ENCODE measurements around the gene TAS2R30. TPM values are rescaled to one million over a fixed set of nuclear protein-coding genes. Genes with fewer than 3 reads are reported as not detected.
A peak's percentile ranks its signal among the peaks of the same experiment; 100 is the strongest.
"Not testable (repeated sequence)": the region's sequence is repeated elsewhere in the genome, so short reads cannot be mapped to it uniquely, and the experiment has no call there.

Gene TAS2R30
- total RNA-seq, 5 donors from 2014 or later (not counting 1 experiment from before 2014, with no cell fraction given), result 2.3 to 8.5 (median 3.3) TPM

DNA sequence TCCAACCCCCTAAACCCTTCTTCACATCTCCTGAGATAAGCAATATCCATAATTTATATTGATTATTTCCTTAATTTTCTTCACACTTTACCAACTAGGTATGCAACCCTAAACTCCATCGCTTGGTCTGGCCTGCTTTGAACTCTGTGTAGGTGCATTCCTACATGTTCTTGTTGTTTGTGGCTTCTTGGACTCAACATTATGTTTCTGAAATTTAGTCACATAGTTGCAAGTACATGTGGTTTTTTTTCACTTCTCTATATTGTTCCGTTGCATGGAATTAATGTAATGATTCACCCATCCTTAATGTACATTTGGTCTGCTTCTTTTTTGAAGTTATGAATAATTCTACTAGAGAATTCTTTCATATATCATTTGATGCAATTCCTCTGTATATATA, 1.6 kb upstream of the TAS2R30 start:
- H3K27ac ChIP-seq (ENCODE audit: low read length), result no peak overlapping the region
- peaks cover 2% of the 10 kb centered on the region for H3K9me3 ChIP-seq
- CTCF ChIA-PET, result no interaction called here
- no peak for DNase-seq
- Mint-ChIP-seq H3K9me3 (no peaks in the 10 kb centered on the region), H3K27me3 (no peaks in the 10 kb centered on the region), H3K27ac (no peak overlapping the region), H3K4me3 (no peak overlapping the region), H3K36me3 (peaks cover 26% of the 10 kb centered on the region), H3K4me1 (peaks cover 44 to 49% (median 44%) of the 10 kb centered on the region in 3 donors)
- WGBS (ENCODE audit: insufficient coverage), result no CpG with 5 or more reads among the region's 2 CpGs
- H3K36me3 ChIP-seq (ENCODE audit: control insufficient read depth in 2 of 2, extremely low read depth in 1 of 2, insufficient read depth in 1 of 2, low read length in 1 of 2), result no peaks in the 10 kb centered on the region
- POLR2A ChIA-PET, result no interaction called here
- ATAC-seq (replicated peaks in 1 of 4), result no peak
- H3K4me3 ChIP-seq (ENCODE audit: control insufficient read depth in 1 of 2, extremely low read depth in 1 of 2, low read length in 1 of 2), result no peak overlapping the region
- no peaks in the 10 kb centered on the region for H3K27me3 ChIP-seq (replicated peaks in 1 of 2; ENCODE audit: control insufficient read depth in 2 of 2, extremely low read depth in 1 of 2, insufficient read depth in 2 of 2, low read length in 1 of 2)
- no peaks in the 10 kb centered on the region for H3K4me1 ChIP-seq (ENCODE audit: control insufficient read depth in 1 of 2, extremely low read depth in 1 of 2, insufficient read depth in 2 of 2, low read length in 2 of 2)

DNA sequence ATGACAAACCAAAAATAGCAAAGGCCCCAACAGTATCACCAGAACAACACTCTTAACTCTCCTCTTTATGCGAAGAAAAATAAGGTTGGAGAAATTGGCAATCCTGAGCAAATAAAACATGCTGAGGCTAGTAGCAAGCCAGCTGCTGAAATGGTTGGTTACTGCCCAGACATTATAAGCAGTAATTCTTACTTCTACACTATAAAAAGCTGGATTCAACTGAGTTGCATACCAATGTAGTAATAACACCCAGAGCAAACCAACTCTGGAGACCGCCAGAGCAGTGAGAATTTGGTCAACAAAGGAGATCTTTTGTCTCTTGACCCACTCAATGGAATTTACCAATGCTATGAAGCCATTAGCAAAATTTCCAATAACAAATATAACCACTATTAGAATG, 628 bp downstream of the TAS2R30 start:
- ChIA-PET POLR2A (no interaction called here), CTCF (no interaction called here)
- no CpG with 5 or more reads among the region's 2 CpGs for WGBS (ENCODE audit: insufficient coverage)
- H3K9me3 ChIP-seq, result no peaks in the 10 kb centered on the region
- H3K27me3 Mint-ChIP-seq, result no peaks in the 10 kb centered on the region
- H3K4me1 ChIP-seq (ENCODE audit: control insufficient read depth in 1 of 2, extremely low read depth in 1 of 2, insufficient read depth in 2 of 2, low read length in 2 of 2), result no peaks in the 10 kb centered on the region
- no peak for ATAC-seq (replicated peaks in 1 of 4)
- no peaks in the 10 kb centered on the region for H3K9me3 Mint-ChIP-seq
- H3K4me1 Mint-ChIP-seq, result peaks cover 37 to 46% (median 46%) of the 10 kb centered on the region in 3 donors
- no peaks in the 10 kb centered on the region for H3K36me3 ChIP-seq (ENCODE audit: control insufficient read depth in 2 of 2, extremely low read depth in 1 of 2, insufficient read depth in 1 of 2, low read length in 1 of 2)
- no peak overlapping the region for H3K4me3 Mint-ChIP-seq
- no peak overlapping the region for H3K27ac Mint-ChIP-seq
- no peak for DNase-seq
- H3K36me3 Mint-ChIP-seq, result peaks cover 28% of the 10 kb centered on the region
- H3K27ac ChIP-seq (ENCODE audit: low read length), result no peak overlapping the region
- H3K4me3 ChIP-seq (ENCODE audit: control insufficient read depth in 1 of 2, extremely low read depth in 1 of 2, low read length in 1 of 2), result no peak overlapping the region
- H3K27me3 ChIP-seq (replicated peaks in 1 of 2; ENCODE audit: control insufficient read depth in 2 of 2, extremely low read depth in 1 of 2, insufficient read depth in 2 of 2, low read length in 1 of 2), result no peaks in the 10 kb centered on the region

DNA sequence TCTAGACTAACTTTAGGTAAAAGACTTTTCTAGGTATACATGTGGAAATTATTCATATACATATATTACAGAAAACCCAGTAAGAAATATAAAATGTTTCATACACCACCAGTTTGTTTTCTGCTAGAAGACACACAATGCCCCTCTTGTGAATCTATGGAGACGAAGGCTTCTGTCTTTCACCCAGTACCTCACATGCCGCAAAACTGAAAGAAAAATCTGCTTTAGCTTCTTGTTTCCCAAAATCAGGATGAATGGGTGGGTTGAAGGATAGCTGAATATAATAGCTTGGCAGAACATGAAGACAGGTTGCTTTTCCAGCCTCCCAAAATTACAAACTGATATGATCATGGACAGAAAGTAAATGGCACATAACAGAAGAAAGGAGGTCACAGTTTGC, 1.3 kb downstream of the TAS2R30 start:
- H3K36me3 Mint-ChIP-seq, result peaks cover 33% of the 10 kb centered on the region
- no peak overlapping the region for H3K4me3 Mint-ChIP-seq
- H3K4me1 Mint-ChIP-seq, result peaks cover 37 to 46% (median 46%) of the 10 kb centered on the region in 3 donors
- no peak overlapping the region for H3K27ac ChIP-seq (ENCODE audit: low read length)
- WGBS (ENCODE audit: insufficient coverage), result no CpG with 5 or more reads among the region's 2 CpGs
- CTCF ChIA-PET, result no interaction called here
- DNase-seq (no peak), ATAC-seq (replicated peaks in 1 of 4) (no peak)
- H3K27me3 Mint-ChIP-seq, result no peaks in the 10 kb centered on the region
- no peaks in the 10 kb centered on the region for H3K9me3 ChIP-seq
- H3K27ac Mint-ChIP-seq, result no peak overlapping the region
- no peaks in the 10 kb centered on the region for H3K36me3 ChIP-seq (ENCODE audit: control insufficient read depth in 2 of 2, extremely low read depth in 1 of 2, insufficient read depth in 1 of 2, low read length in 1 of 2)
- H3K9me3 Mint-ChIP-seq, result no peaks in the 10 kb centered on the region
- no peaks in the 10 kb centered on the region for H3K27me3 ChIP-seq (replicated peaks in 1 of 2; ENCODE audit: control insufficient read depth in 2 of 2, extremely low read depth in 1 of 2, insufficient read depth in 2 of 2, low read length in 1 of 2)
- H3K4me3 ChIP-seq (ENCODE audit: control insufficient read depth in 1 of 2, extremely low read depth in 1 of 2, low read length in 1 of 2), result no peak overlapping the region
- no peaks in the 10 kb centered on the region for H3K4me1 ChIP-seq (ENCODE audit: control insufficient read depth in 1 of 2, extremely low read depth in 1 of 2, insufficient read depth in 2 of 2, low read length in 2 of 2)
- POLR2A ChIA-PET, result no interaction called here

DNA sequence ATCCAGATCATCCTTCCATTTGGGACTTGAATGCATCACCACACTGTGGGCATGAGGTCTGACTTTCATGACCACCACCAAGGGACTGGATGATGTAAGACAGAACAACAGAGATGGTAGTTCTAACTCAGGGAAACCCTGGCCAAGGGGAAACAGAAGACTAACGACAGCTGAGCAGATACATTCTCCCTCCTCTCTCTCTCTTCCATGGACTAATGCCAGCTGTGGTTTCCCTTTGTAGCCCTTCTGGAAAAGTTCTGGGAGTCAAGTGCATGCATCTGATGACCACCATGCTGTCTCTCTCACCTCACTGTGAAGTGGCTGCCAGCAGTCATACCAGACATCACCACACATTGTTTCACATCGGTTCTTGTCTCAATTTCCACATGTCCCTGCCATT, 3.4 kb downstream of the TAS2R30 start:
- H3K9me3 Mint-ChIP-seq, result peaks cover 0 to 9% (median 0%) of the 10 kb centered on the region in 3 donors
- H3K9me3 ChIP-seq, result no peaks in the 10 kb centered on the region
- WGBS (ENCODE audit: insufficient coverage), result 0% methylated on average over 1 of the region's 2 CpGs
- no peak for ATAC-seq (replicated peaks in 1 of 4)
- peaks cover 31 to 34% (median 32%) of the 10 kb centered on the region in 3 donors for H3K4me1 Mint-ChIP-seq
- H3K4me3 Mint-ChIP-seq, result no peak overlapping the region
- no peaks in the 10 kb centered on the region for H3K27me3 ChIP-seq (replicated peaks in 1 of 2; ENCODE audit: control insufficient read depth in 2 of 2, extremely low read depth in 1 of 2, insufficient read depth in 2 of 2, low read length in 1 of 2)
- no peak overlapping the region for H3K4me3 ChIP-seq (ENCODE audit: control insufficient read depth in 1 of 2, extremely low read depth in 1 of 2, low read length in 1 of 2)
- H3K4me1 ChIP-seq (ENCODE audit: control insufficient read depth in 1 of 2, extremely low read depth in 1 of 2, insufficient read depth in 2 of 2, low read length in 2 of 2), result no peaks in the 10 kb centered on the region
- H3K27ac ChIP-seq (ENCODE audit: low read length), result no peak overlapping the region
- ChIA-PET CTCF (no interaction called here), POLR2A (no interaction called here)
- peaks cover 45% of the 10 kb centered on the region for H3K36me3 Mint-ChIP-seq
- no peak overlapping the region for H3K27ac Mint-ChIP-seq
- H3K27me3 Mint-ChIP-seq, result no peaks in the 10 kb centered on the region
- H3K36me3 ChIP-seq (ENCODE audit: control insufficient read depth in 2 of 2, extremely low read depth in 1 of 2, insufficient read depth in 1 of 2, low read length in 1 of 2), result no peaks in the 10 kb centered on the region
- DNase-seq, result no peak

DNA sequence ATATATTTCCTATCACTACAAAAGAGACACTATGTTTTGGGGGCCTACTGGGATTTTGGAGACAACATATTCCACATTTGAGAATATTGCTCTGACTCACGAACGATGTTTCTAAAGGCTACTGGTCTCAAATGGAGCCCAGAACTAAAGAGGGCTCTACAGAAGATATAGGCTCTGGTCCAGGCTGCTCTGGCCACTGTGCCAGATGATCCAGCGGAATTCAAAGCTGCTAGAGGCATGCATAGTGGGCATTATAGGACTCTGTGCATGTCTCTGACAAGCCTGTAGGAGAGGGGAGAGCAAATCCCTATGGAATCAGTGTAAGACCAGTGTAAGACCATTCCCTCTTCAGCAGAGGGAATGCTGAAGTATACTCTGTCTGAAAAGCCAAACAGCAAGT, 4.1 kb downstream of the TAS2R30 start:
- H3K36me3 ChIP-seq (ENCODE audit: control insufficient read depth in 2 of 2, extremely low read depth in 1 of 2, insufficient read depth in 1 of 2, low read length in 1 of 2), result no peaks in the 10 kb centered on the region
- no peaks in the 10 kb centered on the region for H3K27me3 ChIP-seq (replicated peaks in 1 of 2; ENCODE audit: control insufficient read depth in 2 of 2, extremely low read depth in 1 of 2, insufficient read depth in 2 of 2, low read length in 1 of 2)
- Mint-ChIP-seq H3K27ac (no peak overlapping the region), H3K4me3 (no peak overlapping the region), H3K36me3 (peaks cover 44% of the 10 kb centered on the region), H3K9me3 (peaks cover 0 to 9% (median 0%) of the 10 kb centered on the region in 3 donors), H3K27me3 (no peaks in the 10 kb centered on the region), H3K4me1 (peaks cover 27 to 29% (median 29%) of the 10 kb centered on the region in 3 donors)
- H3K4me1 ChIP-seq (ENCODE audit: control insufficient read depth in 1 of 2, extremely low read depth in 1 of 2, insufficient read depth in 2 of 2, low read length in 2 of 2), result no peaks in the 10 kb centered on the region
- WGBS (ENCODE audit: insufficient coverage), result 100% methylated on average over 2 of the region's 3 CpGs
- ATAC-seq (replicated peaks in 1 of 4) (no peak), DNase-seq (no peak)
- no peak overlapping the region for H3K27ac ChIP-seq (ENCODE audit: low read length)
- ChIA-PET CTCF (no interaction called here), POLR2A (no interaction called here)
- H3K9me3 ChIP-seq, result no peaks in the 10 kb centered on the region
- no peak overlapping the region for H3K4me3 ChIP-seq (ENCODE audit: control insufficient read depth in 1 of 2, extremely low read depth in 1 of 2, low read length in 1 of 2)

DNA sequence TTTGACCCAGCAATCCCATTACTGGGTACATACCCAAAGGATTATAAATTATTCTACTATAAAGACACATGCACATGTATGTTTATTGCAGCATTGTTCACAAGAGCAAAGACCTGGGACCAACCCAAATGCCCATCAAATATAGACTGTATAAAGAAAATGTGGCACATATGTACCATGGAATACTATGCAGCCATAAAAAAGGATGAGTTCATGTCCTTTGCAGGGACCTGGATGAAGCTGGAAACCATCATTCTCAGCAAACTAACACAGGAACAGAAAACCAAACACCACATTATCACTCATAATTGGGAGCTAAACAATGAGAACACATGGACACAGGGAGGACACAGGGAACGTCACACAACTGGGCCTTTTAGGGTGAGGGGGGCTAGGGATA, 20.3 kb downstream of the TAS2R30 start:
- H3K27ac ChIP-seq (ENCODE audit: low read length); DNase-seq; H3K4me1 ChIP-seq (ENCODE audit: control insufficient read depth in 1 of 2, extremely low read depth in 1 of 2, insufficient read depth in 2 of 2, low read length in 2 of 2); H3K36me3 ChIP-seq (ENCODE audit: control insufficient read depth in 2 of 2, extremely low read depth in 1 of 2, insufficient read depth in 1 of 2, low read length in 1 of 2); H3K27ac Mint-ChIP-seq; H3K27me3 Mint-ChIP-seq; POLR2A ChIA-PET; H3K4me3 ChIP-seq (ENCODE audit: control insufficient read depth in 1 of 2, extremely low read depth in 1 of 2, low read length in 1 of 2); ATAC-seq (replicated peaks in 1 of 4); H3K9me3 ChIP-seq; H3K4me3 Mint-ChIP-seq; H3K27me3 ChIP-seq (replicated peaks in 1 of 2; ENCODE audit: control insufficient read depth in 2 of 2, extremely low read depth in 1 of 2, insufficient read depth in 2 of 2, low read length in 1 of 2): not testable (repeated sequence)
- WGBS (ENCODE audit: insufficient coverage), result no CpG with 5 or more reads among the region's 1 CpG
- Mint-ChIP-seq H3K4me1 (peaks cover 63 to 71% (median 70%) of the 10 kb centered on the region in 3 donors), H3K9me3 (peaks cover 25 to 41% (median 28%) of the 10 kb centered on the region in 3 donors), H3K36me3 (peaks cover 94% of the 10 kb centered on the region)
- CTCF ChIA-PET, result interaction anchor here in 1 of 2 donors (0.5 kb wide), 1 partner anchor 21 kb away, joined by 3 read pairs; no protein-coding TSS in a partner anchor

DNA sequence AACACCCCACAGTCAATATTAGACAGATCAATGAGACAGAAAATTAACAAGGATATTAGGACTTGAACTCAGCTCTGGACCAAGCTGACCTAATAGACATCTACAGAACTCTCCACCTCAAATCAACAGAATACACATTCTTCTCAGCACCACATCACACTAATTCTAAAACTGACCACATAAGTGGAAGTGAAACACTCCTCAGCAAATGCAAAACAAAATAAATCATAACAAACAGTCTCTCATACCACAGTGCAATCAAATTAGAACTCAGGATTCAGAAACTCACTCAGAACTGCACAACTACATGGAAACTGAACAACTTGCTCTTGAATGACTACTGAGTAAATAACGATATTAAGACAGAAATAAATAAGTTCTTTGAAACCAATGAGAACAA, 23.2 kb downstream of the TAS2R30 start:
- H3K27ac ChIP-seq (ENCODE audit: low read length); H3K36me3 ChIP-seq (ENCODE audit: control insufficient read depth in 2 of 2, extremely low read depth in 1 of 2, insufficient read depth in 1 of 2, low read length in 1 of 2); H3K9me3 ChIP-seq; ATAC-seq (replicated peaks in 1 of 4); H3K27me3 Mint-ChIP-seq; DNase-seq; H3K27me3 ChIP-seq (replicated peaks in 1 of 2; ENCODE audit: control insufficient read depth in 2 of 2, extremely low read depth in 1 of 2, insufficient read depth in 2 of 2, low read length in 1 of 2); H3K4me3 ChIP-seq (ENCODE audit: control insufficient read depth in 1 of 2, extremely low read depth in 1 of 2, low read length in 1 of 2); POLR2A ChIA-PET; CTCF ChIA-PET; H3K27ac Mint-ChIP-seq: not testable (repeated sequence)
- H3K9me3 Mint-ChIP-seq, result peaks cover 22 to 50% (median 23%) of the 10 kb centered on the region in 3 donors
- WGBS (ENCODE audit: insufficient coverage), result no CpG with 5 or more reads among the region's 1 CpG
- peaks cover 0 to 12% of the 10 kb centered on the region in 2 experiments for H3K4me1 ChIP-seq (ENCODE audit: control insufficient read depth in 1 of 2, extremely low read depth in 1 of 2, insufficient read depth in 2 of 2, low read length in 2 of 2)
- H3K4me1 Mint-ChIP-seq, result peaks cover 61 to 66% (median 65%) of the 10 kb centered on the region in 3 donors
- peak overlapping the region in 1 of 3 donors; percentile 2 for H3K4me3 Mint-ChIP-seq
- H3K36me3 Mint-ChIP-seq, result peaks cover 96% of the 10 kb centered on the region

Measured in T-cell (primary cell).